ENCODE data around the gene CBLC.

DNA sequence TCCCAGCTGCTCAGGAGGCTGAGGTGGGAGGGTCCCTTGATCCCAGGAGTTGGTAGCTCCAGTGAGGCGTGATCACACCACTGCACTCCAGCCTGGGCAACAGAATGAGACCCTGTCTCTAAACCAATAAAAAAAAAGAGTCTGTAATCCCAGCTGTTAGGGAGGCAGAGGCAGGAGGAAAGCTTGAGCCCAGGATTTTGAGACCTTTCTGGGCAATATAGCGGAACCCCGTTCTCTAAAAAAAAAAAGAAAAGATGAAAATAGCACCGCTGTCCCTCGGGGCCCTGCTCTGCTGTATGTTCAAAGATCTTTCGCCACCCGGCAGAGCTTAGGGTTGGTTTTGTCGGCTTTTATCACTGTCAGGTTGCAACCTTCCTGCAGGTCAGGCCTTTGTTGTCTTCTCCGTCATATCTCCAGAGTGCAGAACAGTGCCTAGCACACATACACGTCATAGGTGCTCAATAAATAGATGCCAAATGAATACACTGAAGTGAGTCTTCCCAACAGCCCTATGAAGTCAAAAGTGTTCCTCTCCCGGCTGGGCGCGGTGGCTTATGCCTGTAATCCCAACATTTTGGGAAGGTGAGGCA lies 17.8 kb downstream of the CBLC start:
- TF ChIP-seq, protein P1, sequence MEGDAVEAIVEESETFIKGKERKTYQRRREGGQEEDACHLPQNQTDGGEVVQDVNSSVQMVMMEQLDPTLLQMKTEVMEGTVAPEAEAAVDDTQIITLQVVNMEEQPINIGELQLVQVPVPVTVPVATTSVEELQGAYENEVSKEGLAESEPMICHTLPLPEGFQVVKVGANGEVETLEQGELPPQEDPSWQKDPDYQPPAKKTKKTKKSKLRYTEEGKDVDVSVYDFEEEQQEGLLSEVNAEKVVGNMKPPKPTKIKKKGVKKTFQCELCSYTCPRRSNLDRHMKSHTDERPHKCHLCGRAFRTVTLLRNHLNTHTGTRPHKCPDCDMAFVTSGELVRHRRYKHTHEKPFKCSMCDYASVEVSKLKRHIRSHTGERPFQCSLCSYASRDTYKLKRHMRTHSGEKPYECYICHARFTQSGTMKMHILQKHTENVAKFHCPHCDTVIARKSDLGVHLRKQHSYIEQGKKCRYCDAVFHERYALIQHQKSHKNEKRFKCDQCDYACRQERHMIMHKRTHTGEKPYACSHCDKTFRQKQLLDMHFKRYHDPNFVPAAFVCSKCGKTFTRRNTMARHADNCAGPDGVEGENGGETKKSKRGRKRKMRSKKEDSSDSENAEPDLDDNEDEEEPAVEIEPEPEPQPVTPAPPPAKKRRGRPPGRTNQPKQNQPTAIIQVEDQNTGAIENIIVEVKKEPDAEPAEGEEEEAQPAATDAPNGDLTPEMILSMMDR (IDR thresholded peaks at IDR 0.05), result no peak
- no peak for TF ChIP-seq POLR2A (IDR thresholded peaks at IDR 0.05)
